GM19372 (cell line): ENCODE measurements around the gene CHI3L2.

Experiments
- ATAC-seq: cut with Tn5 transposase; IDR thresholded peaks from one replicate; pipeline ENCODE4 v1.9.1; 2021; ENCODE audit warnings: mild to moderate bottlenecking, low read depth, moderate library complexity; ENCODE audit not compliant: unreplicated experiment

The CHI3L2 gene

GRCh38 chr1:111242805-111243523, 15.5 kb downstream of the CHI3L2 start:
- ATAC-seq = no peak

DNA sequence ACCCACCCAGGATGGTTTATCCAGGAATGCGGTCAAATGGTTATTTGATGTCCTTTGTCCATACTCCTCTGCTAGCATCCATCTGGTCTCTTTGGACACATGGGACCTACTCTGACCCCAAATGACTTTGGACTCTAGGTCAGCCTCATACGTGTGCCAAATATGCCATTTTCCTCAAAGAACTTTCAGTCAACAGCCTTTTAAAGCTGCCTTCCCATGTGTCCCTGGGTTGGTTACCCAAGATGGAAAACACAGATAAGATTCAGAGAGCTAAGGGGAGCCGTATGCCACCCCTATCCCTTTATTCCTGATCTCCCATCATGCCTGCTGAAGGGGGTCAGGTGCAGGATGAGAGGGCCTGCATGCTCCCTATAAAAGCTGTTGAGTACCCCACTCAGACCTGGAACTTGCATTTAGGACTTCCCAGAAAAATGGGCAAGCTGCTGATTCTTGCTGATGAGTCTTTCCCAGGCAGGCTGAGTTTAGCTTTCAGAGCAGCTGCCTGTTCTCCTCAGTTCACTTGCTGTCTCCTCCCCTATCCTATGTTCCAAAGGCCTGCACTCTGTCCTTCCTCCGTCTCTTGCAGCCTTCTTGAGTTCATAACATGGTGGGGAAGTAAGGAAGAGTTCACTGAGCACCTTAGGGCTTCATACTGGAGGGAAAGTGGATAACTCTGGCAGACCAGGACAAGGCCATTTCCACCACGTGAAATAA, 19.8 kb downstream of the CHI3L2 start:
- ATAC-seq = no peak

DNA sequence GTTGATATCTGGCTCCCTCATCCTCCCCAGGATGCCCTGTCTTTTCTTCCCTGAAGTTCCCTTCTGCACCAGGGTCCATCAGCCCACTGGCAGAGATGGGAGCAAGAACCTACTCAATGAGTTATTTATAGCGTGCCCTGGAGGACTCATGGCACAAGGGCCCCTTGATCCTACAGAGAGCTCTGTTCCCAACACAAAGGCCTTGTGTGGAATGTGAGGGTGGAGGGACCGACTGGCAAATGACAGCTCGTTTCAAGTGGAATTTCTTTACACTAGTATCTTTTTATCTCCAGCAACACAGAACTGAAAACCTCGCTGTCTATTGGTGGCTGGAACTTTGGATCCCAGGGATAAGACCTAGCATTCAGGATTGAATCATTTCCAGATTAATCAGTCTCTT, 22.4 kb downstream of the CHI3L2 start:
- no peak for ATAC-seq

DNA sequence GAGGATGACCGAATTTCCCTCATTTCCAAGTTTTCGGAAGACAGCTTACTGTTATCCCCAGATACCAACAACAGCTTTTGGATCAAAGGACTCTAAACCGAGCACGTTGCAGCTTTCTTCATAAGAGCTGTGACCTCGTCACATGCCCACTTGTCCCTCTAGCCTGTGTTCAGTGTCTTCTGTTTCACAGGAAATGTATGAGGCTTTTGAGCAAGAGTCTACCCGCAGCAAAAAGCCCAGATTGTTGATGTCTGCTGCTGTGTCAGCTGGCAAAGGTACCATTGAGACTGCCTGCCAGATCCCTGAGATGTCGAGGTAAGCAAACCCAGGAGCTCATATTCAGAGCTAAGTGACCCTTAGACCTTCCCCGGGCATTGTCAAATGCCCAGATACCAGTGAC, 24.1 kb downstream of the CHI3L2 start:
- ATAC-seq = no peak

- ATAC-seq = no peak
Measured at GRCh38 chr1:111252786-111253185, 25.3 kb downstream of the CHI3L2 start.

DNA sequence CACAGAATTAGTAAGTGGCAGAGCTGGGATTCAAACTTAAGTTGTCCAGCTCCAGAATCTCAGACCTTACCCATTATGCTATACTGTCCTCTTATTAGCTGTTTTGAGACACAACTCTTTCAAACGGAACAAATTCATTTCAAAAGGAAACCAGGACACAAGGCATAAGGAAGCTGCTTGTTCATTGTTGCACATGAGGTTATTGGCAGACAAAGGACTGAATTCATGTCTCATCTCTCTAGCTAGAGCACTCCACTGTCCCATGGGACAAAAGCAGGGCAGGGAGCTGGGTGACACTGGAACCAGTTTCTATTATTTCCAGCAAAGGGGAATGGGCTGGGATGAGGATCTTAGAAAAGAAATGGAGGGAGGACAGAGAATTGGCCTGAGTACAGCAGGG, 26.4 kb downstream of the CHI3L2 start:
- ATAC-seq = no peak

GRCh38 chr1:111256988-111257658, 29.6 kb downstream of the CHI3L2 start:
- ATAC-seq = no peak

DNA sequence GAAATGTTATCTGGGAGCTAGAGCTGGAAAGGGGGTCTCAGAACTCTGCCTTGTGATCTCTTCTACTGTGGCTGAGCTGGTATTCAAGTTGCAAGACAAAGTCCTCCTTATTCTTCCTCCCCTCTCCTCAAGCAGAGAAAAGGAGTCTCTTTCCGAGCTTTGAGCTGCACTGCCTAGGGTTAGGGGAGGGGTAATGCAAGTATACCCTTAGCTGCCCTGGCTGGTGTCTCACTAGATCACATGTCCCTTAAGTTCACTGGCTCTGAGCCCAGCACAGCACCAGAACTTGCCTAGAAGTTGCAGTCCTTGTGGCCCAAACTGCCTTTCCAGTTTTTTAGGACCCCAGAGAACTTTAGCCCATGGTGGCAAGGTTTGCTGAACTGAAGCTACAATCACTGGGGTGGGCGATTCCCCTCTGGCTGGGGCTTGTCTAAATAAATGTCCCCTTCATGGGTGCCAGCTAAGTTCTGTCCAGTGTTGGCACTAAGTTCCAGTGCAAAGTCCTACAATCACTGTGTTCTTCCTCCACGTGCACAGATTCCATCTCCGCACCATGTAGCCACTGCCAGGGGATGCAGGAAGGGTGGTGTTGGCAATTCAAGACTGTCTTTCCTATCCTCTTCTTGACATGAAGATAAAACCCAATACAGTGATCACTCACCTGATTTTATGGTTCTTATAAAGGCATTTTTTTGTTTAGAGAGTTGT, 40.4 kb downstream of the CHI3L2 start:
- ATAC-seq = no peak

- no peak for ATAC-seq
Measured at GRCh38 chr1:111269825-111270406, 42.4 kb downstream of the CHI3L2 start.

- no peak for ATAC-seq
Measured at GRCh38 chr1:111270771-111271463, 43.4 kb downstream of the CHI3L2 start.

- no peak for ATAC-seq
Measured at GRCh38 chr1:111271464-111271801, 43.9 kb downstream of the CHI3L2 start.

GRCh38 chr1:111272081-111272480, 44.6 kb downstream of the CHI3L2 start:
- no peak for ATAC-seq

- no peak for ATAC-seq
Measured at GRCh38 chr1:111274653-111275052, 47.1 kb downstream of the CHI3L2 start.

DNA sequence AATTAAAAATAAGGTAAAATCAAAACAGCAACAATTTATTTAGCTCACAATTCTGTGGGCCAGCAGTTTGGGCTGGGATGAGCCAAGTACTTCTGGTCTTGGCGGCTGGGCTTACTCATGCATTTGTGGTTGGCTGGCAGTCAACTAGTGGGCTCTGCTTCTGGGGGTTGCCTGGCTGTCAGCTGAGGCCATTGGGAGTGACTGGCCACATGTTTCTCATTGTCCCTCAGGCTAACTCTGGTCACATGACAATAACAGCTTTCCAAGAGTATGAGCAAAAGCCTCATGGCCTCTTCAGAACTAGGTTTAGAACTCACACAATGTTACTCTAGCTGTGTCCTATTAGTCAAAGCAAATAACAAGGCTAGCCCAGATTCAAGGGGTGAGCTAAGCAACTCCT, 47.6 kb downstream of the CHI3L2 start:
- no peak for ATAC-seq

DNA sequence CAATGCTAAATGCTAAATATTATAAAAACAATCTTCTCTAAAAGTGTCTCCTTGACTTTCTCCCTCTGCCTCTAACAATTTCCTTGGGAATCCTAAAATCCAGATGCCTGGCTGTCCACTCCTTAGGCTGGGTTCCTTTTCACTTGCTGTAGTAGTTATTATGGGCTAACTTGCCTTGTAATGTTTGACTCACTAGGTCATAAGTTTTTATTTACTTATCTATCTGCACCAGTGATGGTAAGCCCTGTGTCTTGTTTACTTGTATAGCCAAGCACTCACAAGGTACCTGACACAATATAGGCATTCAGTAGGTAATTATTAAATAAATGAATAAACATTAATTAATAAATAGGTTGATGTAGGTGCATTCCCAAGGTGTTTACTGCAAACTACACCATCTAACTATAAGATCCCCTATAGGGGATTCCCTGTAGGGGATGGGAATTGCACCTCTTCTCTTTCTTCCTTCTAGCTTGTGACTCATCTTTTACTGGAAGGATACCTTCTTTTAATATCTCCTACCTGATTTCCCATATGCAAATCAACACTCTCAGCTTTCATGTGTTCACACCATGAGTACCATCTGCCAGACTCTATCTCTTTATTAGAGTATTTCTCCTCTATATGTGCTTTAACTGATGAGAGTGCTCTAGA, 48.4 kb downstream of the CHI3L2 start:
- ATAC-seq = no peak

GRCh38 chr1:111279144-111279543, 51.6 kb downstream of the CHI3L2 start:
- no peak for ATAC-seq

DNA sequence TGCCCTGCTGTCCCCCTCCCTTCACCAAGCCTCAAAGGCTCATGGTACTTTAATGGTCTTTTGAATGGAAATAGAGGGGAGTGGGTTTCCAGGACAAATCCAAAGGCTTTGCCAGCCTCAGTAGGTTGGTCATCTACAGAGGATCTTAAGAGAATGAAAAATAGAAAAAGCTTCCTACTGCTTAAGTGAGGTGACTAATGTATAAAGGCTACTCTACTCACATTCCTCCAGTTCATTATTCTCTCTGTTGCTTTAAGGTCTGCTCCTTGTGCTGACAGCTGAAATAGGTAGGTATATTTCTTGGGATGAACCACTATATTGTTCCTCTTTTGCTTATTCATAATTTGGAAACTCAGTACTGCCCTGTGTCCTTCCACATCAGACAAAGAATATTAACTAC, 52.8 kb downstream of the CHI3L2 start:
- no peak for ATAC-seq

GRCh38 chr1:111281411-111281810, 53.9 kb downstream of the CHI3L2 start:
- no peak for ATAC-seq

DNA sequence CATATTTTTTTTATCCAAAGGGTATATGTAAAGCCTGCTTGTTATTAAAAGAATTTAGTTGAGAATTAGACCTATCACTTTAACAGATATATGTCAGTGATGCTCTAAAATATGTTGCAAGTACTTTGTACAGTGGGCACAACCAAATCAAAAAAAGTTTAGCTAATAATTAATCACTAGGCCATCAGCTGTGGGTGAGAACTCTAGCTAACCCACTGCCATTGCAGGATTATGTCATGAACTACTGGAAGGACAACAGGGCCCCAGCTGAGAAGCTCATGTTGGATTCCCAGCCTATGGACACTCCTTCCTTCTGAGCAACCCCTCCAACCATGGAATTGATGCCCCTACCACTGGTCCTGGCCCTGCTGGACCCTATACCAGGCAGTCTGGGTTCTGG, 56.3 kb downstream of the CHI3L2 start:
- ATAC-seq = no peak

GRCh38 chr1:111285879-111286278, 58.4 kb downstream of the CHI3L2 start:
- no peak for ATAC-seq
